ENCODE data around the gene PSME2. TPM values are rescaled to one million over a fixed set of nuclear protein-coding genes. Genes with fewer than 3 reads are reported as not detected.

The PSME2 gene
- total RNA-seq, 1 experiment from 2014 or later: 174 TPM

- in situ Hi-C loops (cut with HindIII; ENCODE audit: low pct_unique_long_range_greater_than_20kb, low sequenced_read_pairs): no loop called here
Observed at GRCh38 chr14:24129410-24129998, 16.9 kb downstream of the PSME2 start.

GRCh38 chr14:24127673-24128072, 18.7 kb downstream of the PSME2 start:
- DNase-seq (ENCODE audit: low read depth, low spot score): no peak
- in situ Hi-C loops (cut with HindIII; ENCODE audit: low pct_unique_long_range_greater_than_20kb, low sequenced_read_pairs): no loop called here

More at GRCh38 chr14:24129410-24129998, 16.9 kb downstream of the PSME2 start:
- DNase-seq (ENCODE audit: low read depth, low spot score): no peak

- in situ Hi-C loops (cut with HindIII; ENCODE audit: low pct_unique_long_range_greater_than_20kb, low sequenced_read_pairs): no loop called here
Observed at GRCh38 chr14:24126939-24127338, 19.5 kb downstream of the PSME2 start.

GRCh38 chr14:24123424-24124417, 22.7 kb downstream of the PSME2 start:
- no peak for DNase-seq (ENCODE audit: low read depth, low spot score)
- in situ Hi-C loops (cut with HindIII; ENCODE audit: low pct_unique_long_range_greater_than_20kb, low sequenced_read_pairs): no loop called here

More at GRCh38 chr14:24126939-24127338, 19.5 kb downstream of the PSME2 start:
- no peak for DNase-seq (ENCODE audit: low read depth, low spot score)

GRCh38 chr14:24122898-24123297, 23.5 kb downstream of the PSME2 start:
- DNase-seq (ENCODE audit: low read depth, low spot score): no peak
- in situ Hi-C loops (cut with HindIII; ENCODE audit: low pct_unique_long_range_greater_than_20kb, low sequenced_read_pairs): no loop called here

GRCh38 chr14:24122416-24122815, 24.0 kb downstream of the PSME2 start:
- no peak for DNase-seq (ENCODE audit: low read depth, low spot score)
- in situ Hi-C loops (cut with HindIII; ENCODE audit: low pct_unique_long_range_greater_than_20kb, low sequenced_read_pairs): no loop called here

GRCh38 chr14:24121210-24121609, 25.2 kb downstream of the PSME2 start:
- in situ Hi-C loops (cut with HindIII; ENCODE audit: low pct_unique_long_range_greater_than_20kb, low sequenced_read_pairs): no loop called here

GRCh38 chr14:24119691-24120090, 26.7 kb downstream of the PSME2 start:
- in situ Hi-C loops (cut with HindIII; ENCODE audit: low pct_unique_long_range_greater_than_20kb, low sequenced_read_pairs): no loop called here
- no peak for DNase-seq (ENCODE audit: low read depth, low spot score)

More at GRCh38 chr14:24121210-24121609, 25.2 kb downstream of the PSME2 start:
- no peak for DNase-seq (ENCODE audit: low read depth, low spot score)

GRCh38 chr14:24117179-24117578, 29.2 kb downstream of the PSME2 start:
- in situ Hi-C loops (cut with HindIII; ENCODE audit: low pct_unique_long_range_greater_than_20kb, low sequenced_read_pairs): no loop called here
- no peak for DNase-seq (ENCODE audit: low read depth, low spot score)

GRCh38 chr14:24116128-24116814, 30.1 kb downstream of the PSME2 start:
- DNase-seq (ENCODE audit: low read depth, low spot score): no peak
- in situ Hi-C loops (cut with HindIII; ENCODE audit: low pct_unique_long_range_greater_than_20kb, low sequenced_read_pairs): no loop called here

GRCh38 chr14:24115422-24116127, 30.8 kb downstream of the PSME2 start:
- DNase-seq (ENCODE audit: low read depth, low spot score): no peak
- in situ Hi-C loops (cut with HindIII; ENCODE audit: low pct_unique_long_range_greater_than_20kb, low sequenced_read_pairs): no loop called here

GRCh38 chr14:24114532-24115421, 31.6 kb downstream of the PSME2 start, which contains the start of the genes DCAF11 and NRL:
Gene DCAF11, plus strand, starts transcription at chr14:24114777. Its CDS starts 818 bp downstream, at chr14:24115595.
Gene NRL, minus strand, starts transcription at chr14:24114949. Its CDS starts 32,101 bp downstream, at chr14:24082848.
- DNase-seq (ENCODE audit: low read depth, low spot score): peak; percentile 99
- in situ Hi-C loops (cut with HindIII; ENCODE audit: low pct_unique_long_range_greater_than_20kb, low sequenced_read_pairs): no loop called here

GRCh38 chr14:24113801-24114531, 32.4 kb downstream of the PSME2 start:
- in situ Hi-C loops (cut with HindIII; ENCODE audit: low pct_unique_long_range_greater_than_20kb, low sequenced_read_pairs): no loop called here
- DNase-seq (ENCODE audit: low read depth, low spot score): peak; percentile 83

GRCh38 chr14:24113379-24113800, 33.0 kb downstream of the PSME2 start:
- no peak for DNase-seq (ENCODE audit: low read depth, low spot score)
- in situ Hi-C loops (cut with HindIII; ENCODE audit: low pct_unique_long_range_greater_than_20kb, low sequenced_read_pairs): no loop called here

GRCh38 chr14:24110523-24110922, 35.9 kb downstream of the PSME2 start:
- DNase-seq (ENCODE audit: low read depth, low spot score): no peak
- in situ Hi-C loops (cut with HindIII; ENCODE audit: low pct_unique_long_range_greater_than_20kb, low sequenced_read_pairs): no loop called here

GRCh38 chr14:24110060-24110459, 36.4 kb downstream of the PSME2 start:
- in situ Hi-C loops (cut with HindIII; ENCODE audit: low pct_unique_long_range_greater_than_20kb, low sequenced_read_pairs): no loop called here
- no peak for DNase-seq (ENCODE audit: low read depth, low spot score)

Measured in SK-MEL-5 (cell line).